Mucosa of descending colon (tissue), 3 donors: ENCODE measurements around the gene CDK17. TPM values are rescaled to one million over a fixed set of nuclear protein-coding genes. Genes with fewer than 3 reads are reported as not detected.

Experiments used
- ATAC-seq: fragments of 200-7000 bp; cut with Tn5 transposase; one replicate; pipeline ENCODE4 v1.9.1; 2020; ENCODE audit warnings: mild to moderate bottlenecking, moderate library complexity
- DNase-seq, 3 donors: peaks; one replicate each; pipeline ENCODE4 v3.0.0-alpha.2; 2020
- H3K36me3 ChIP-seq: fragments of 200-600 bp; one replicate; pipeline ENCODE4 v1.8.0; 2021; ENCODE audit warnings: low read depth, mild to moderate bottlenecking
- H3K4me1 ChIP-seq: fragments of 200-600 bp; one replicate; pipeline ENCODE4 v1.8.0; 2021; ENCODE audit warnings: low read depth, mild to moderate bottlenecking
- H3K4me3 ChIP-seq: fragments of 200-600 bp; one replicate; pipeline ENCODE4 v1.8.0; 2021; ENCODE audit warnings: mild to moderate bottlenecking
- H3K9me3 ChIP-seq: fragments of 200-600 bp; one replicate; pipeline ENCODE4 v1.8.0; 2021; ENCODE audit warnings: mild to moderate bottlenecking
- CTCF ChIP-seq: fragments of 200-600 bp; IDR thresholded peaks from one replicate; pipeline ENCODE4 v1.8.0; 2022; ENCODE audit warnings: antibody characterized with exemption, mild to moderate bottlenecking
- intact Hi-C, 2 donors: fragments of 100-400 bp; cut with DNase I in 1 of 2; cut with micrococcal nuclease in 1 of 2; formaldehyde crosslinking; loops; one replicate each; pipeline versions ENCODE4 v1.11.0 to v1.11.1; 2022; cut with DNase I, micrococcal nuclease
- total RNA-seq, 3 donors: library from RNA; stranded (reverse); fragmentation: NEBNext Ultra II Directional in 2 of 3; extraction: Animal tissue kit (Norgen Biotek cat#: 25700) in 2 of 3; gene quantifications; one replicate each; pipeline versions ENCODE4 v1.2.1 to v1.2.4, GENCODE V29; 2021 to 2023
- donor health status: DM: no; HTN: no; CAD: no; lungs with moderate emphysema.
- donor health status: DM: no; HTN: no; CAD: no.
- donor health status: DM: no; HTN: yes; CAD: no.

CDK17 gene
- total RNA-seq, 3 donors from 2014 or later = 19.5 to 43.5 (median 24.0) TPM

DNA sequence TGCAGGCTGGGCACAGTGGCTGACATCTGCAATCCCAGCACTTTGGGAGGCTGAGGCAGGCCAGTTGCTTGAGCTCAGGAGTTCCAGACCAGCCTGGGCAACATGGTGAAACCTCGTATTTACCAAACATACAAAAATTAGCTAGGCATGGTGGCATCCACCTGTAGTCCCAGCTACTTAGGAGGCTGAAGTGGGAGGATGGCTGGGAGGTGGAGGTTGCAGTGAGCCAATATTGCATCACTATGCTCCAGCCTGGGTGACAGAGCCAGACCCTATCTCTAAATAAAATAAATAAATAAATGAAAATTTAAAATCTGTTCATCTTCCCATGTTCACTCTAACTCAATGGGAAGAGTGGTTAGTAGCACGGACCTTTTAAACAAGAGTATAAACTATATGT, 134.8 kb downstream of the CDK17 start:
- no peak overlapping the region for H3K4me3 ChIP-seq
- ATAC-seq (no peak), DNase-seq (no peak)
- TF ChIP-seq CTCF = no peak
- no peaks in the 10 kb centered on the region for H3K9me3 ChIP-seq
- H3K36me3 ChIP-seq = no peaks in the 10 kb centered on the region
- intact Hi-C loops = no loop called here
- H3K4me1 ChIP-seq = no peaks in the 10 kb centered on the region

DNA sequence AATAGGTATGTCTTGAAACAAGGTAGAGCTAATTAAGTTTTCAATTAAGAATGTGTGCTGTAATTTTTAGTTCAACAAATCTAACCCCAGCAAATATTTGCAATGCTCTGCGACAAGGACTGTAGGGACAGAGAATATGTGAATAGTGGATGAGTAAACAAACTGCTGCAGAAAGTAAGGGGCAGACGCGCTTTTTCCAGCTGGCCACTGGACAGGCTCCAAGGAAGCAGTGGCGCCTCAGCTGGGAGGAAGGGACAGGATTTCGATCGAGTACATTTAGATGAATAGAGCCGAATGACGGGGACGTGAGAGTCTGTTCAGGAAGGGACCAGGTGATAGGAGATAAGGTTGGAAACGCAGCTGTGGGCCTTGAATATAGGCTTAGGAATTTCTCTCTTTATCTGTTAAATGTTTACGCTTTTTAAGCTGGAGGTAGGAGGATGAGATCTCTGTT, 136.8 kb downstream of the CDK17 start:
- no peak for TF ChIP-seq CTCF
- no peaks in the 10 kb centered on the region for H3K9me3 ChIP-seq
- H3K4me1 ChIP-seq = no peaks in the 10 kb centered on the region
- intact Hi-C loops = no loop called here
- no peak overlapping the region for H3K4me3 ChIP-seq
- H3K36me3 ChIP-seq = no peaks in the 10 kb centered on the region
- ATAC-seq (no peak), DNase-seq (no peak)

DNA sequence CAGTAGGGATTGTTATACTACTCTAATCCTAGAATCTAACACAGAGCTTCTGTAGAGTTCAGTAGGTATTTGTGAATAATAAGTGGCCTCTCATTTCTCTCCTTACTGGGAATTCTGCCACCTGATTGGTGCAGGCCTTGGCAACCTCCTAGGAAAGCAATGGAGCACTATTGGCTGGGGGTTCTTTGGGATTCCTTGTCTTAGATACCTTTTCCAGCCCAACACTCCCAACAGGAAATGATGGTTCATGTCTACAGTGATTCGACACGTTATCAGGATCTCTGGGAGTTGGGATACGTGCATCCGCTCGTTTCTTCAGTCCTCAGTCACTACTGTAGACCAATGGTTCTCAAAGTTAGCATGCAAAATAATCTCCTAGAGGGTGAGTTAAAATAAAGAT, 138.7 kb downstream of the CDK17 start:
- no peaks in the 10 kb centered on the region for H3K4me1 ChIP-seq
- intact Hi-C loops = no loop called here
- DNase-seq = no peak
- no peaks in the 10 kb centered on the region for H3K36me3 ChIP-seq
- no peak for TF ChIP-seq CTCF
- no peaks in the 10 kb centered on the region for H3K9me3 ChIP-seq
- no peak for ATAC-seq
- no peak overlapping the region for H3K4me3 ChIP-seq

DNA sequence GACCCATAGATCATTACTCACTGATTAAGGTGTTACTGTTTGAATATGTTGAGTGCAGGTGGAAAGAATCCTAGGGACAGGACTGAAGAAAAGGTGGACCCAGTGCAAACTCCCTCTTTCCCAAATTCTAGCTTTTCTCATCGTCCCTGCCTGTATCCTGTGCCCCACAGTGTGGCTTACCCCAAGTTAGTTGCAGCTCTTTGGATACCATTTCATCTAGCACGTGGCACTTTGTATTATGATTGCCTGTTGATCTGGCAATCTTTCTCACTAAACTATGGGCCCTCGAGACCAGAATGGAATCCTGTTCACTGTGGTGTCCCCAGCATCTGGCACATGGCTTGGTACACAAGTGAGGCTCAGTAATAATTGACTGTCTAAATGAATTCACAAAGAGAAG, 139.6 kb downstream of the CDK17 start:
- TF ChIP-seq CTCF = no peak
- Histone ChIP-seq H3K36me3 (no peaks in the 10 kb centered on the region), H3K4me1 (no peaks in the 10 kb centered on the region), H3K4me3 (no peak overlapping the region), H3K9me3 (no peaks in the 10 kb centered on the region)
- intact Hi-C loops = no loop called here
- DNase-seq = no peak
- no peak for ATAC-seq

- no peaks in the 10 kb centered on the region for H3K4me1 ChIP-seq
- DNase-seq = no peak
- H3K4me3 ChIP-seq = no peak overlapping the region
- no peaks in the 10 kb centered on the region for H3K36me3 ChIP-seq
- H3K9me3 ChIP-seq = no peaks in the 10 kb centered on the region
- TF ChIP-seq CTCF = no peak
- no peak for ATAC-seq
- intact Hi-C loops = no loop called here
These were observed 140.0 kb downstream of the CDK17 start for GRCh38 chr12:96260231-96260630.
